ENCODE data around the gene CEP250.
"Not testable (repeated sequence)": the region's sequence is repeated elsewhere in the genome, so short reads cannot be mapped to it uniquely, and the experiment has no call there.

CEP250 gene

GRCh38 chr20:35497320-35497719 is 41.9 kb downstream of the CEP250 start:
- FAIRE-seq: no peak

GRCh38 chr20:35497780-35498189 is 42.4 kb downstream of the CEP250 start:
- no peak for FAIRE-seq

GRCh38 chr20:35499271-35499670 is 43.9 kb downstream of the CEP250 start:
- no peak for FAIRE-seq

DNA sequence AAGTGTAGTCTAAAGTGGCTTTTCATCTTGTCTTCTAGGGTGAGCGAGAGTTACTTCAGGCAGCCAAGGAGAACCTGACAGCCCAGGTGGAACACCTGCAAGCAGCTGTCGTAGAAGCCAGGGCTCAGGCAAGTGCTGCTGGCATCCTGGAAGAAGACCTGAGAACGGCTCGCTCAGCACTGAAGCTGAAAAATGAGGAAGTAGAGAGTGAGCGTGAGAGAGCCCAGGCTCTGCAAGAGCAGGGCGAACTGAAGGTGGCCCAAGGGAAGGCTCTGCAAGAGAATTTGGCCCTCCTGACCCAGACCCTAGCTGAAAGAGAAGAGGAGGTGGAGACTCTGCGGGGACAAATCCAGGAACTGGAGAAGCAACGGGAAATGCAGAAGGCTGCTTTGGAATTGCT is 47.0 kb downstream of the CEP250 start:
- FAIRE-seq: no peak

- no peak for FAIRE-seq
These were observed 47.9 kb downstream of the CEP250 start for GRCh38 chr20:35503281-35503680.

DNA sequence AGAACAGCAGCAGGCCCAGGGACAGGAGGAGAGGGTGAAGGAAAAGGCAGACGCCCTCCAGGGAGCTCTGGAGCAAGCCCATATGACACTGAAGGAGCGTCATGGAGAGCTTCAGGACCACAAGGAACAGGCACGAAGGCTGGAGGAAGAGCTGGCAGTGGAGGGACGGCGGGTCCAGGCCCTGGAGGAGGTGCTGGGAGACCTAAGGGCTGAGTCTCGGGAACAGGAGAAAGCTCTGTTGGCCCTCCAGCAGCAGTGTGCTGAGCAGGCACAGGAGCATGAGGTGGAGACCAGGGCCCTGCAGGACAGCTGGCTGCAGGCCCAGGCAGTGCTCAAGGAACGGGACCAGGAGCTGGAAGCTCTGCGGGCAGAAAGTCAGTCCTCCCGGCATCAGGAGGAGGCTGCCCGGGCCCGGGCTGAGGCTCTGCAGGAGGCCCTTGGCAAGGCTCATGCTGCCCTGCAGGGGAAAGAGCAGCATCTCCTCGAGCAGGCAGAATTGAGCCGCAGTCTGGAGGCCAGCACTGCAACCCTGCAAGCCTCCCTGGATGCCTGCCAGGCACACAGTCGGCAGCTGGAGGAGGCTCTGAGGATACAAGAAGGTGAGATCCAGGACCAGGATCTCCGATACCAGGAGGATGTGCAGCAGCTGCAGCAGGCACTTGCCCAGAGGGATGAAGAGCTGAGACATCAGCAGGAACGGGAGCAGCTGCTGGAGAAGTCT is 48.6 kb downstream of the CEP250 start:
- no peak for FAIRE-seq

DNA sequence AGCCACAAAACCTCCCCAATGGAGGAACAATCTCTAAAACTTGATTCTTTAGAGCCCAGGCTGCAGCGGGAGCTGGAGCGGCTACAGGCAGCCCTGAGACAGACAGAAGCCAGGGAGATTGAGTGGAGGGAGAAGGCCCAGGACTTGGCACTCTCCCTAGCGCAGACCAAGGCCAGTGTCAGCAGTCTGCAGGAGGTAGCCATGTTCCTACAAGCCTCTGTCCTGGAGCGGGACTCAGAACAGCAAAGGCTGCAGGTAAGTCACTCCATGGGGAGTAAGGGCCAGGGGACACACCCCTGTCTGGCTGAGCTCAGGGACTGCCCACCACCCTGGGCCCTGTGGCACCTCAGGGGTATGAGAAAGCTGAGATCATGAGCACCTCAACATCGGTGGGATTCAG is 49.4 kb downstream of the CEP250 start:
- no peak for FAIRE-seq

- no peak for FAIRE-seq
These were observed 50.8 kb downstream of the CEP250 start for GRCh38 chr20:35506179-35506578.

DNA sequence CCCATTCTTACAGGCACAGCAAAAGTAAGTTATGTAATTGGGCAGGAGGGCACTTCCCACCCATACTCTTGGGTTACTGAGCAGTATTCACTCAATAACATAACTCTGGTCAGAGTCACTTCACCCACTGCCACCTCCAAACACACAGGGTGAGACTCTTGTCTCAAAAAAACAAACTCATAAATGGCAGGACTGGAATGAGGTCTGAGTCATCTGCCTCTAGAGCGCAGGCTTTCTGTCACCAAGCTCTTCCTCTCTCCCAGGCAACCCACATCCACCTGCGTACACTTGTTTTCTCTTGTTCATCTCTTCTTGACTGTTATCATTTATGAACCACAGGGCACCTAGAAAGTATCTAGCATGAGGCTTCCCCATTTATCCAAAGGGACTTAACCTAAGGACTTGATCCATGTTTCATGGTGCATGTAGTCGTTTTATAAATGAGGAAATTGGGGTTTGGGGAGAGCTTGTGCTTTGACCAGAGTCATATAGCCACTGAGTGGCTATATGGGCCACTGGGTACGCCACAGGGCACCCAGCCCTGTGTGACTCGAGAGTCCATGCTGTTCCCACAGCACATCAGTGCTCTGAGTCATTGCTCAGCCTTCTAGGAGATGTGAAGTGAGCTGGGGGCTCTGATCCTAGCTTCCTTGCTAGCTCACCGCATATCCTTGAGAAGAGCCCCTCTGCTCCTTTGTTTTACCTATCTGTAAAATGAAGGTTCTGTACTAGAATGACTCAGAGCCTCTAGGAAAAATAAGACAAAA is 51.7 kb downstream of the CEP250 start:
- no peak for FAIRE-seq

DNA sequence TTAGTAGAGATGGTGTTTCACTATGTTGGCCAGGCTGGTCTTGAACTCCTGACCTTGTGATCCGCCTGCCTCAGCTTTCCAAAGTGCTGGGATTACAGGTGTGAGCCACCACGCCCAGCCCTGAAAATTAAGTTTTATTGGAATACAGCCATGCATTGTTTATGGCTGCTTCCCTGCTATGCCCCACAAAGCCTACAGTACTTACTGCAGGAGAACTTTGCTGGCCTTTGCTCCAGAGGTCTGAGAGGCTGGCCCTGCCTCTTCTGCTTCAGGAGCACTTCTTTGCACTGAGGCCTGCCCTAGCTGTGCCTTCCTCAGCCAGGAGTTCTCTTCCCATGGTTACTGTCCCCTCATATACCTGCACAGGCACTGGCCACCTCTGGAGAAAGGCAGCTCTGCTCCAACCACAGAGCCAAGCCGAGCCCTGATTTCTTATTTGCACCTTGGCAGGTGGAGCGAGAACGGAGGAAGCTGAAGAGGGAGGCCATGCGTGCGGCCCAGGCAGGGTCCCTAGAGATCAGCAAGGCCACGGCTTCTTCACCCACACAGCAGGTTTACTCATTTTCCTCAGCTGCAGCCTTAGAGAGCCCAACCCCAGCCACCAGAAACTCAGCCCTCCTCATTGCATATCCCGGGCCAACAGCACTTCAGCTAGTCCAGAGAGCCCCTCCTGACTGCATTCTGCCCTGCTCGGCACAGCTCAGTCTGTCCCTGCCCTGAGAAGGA is 53.3 kb downstream of the CEP250 start:
- FAIRE-seq: no peak

GRCh38 chr20:35510951-35511735 is 55.7 kb downstream of the CEP250 start:
- FAIRE-seq: no peak

GRCh38 chr20:35511814-35512420 is 56.5 kb downstream of the CEP250 start:
- FAIRE-seq: peak; percentile 73

DNA sequence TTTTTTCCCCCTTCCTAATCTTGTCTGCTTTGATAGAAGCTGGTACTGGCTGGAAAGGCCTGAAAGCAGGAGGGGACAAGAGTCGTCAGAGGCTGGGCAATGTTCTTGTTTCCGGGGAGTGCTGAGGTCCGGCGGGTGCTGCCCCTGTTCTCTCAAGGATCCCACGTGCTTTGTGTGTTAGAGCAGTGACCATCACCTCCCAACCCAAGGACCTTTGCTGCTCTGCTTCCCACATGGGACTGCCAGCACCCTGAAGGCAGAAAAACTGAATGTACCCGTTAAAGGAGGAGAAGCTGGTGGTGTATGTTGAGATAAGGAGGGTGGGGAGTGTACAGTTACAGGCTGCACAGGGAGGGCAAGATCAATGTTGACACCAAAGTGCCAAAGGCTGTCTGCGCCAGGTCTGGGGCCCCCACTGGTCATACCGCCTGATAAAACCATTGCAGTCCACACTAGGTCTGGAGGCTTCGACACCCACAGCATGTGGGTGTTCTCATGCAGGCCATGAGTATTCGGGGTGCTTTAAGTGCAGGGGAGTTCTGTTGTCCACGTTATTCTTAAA is 59.1 kb downstream of the CEP250 start:
- FAIRE-seq: no peak

GRCh38 chr20:35515341-35515740 is 59.9 kb downstream of the CEP250 start:
- FAIRE-seq: no peak

DNA sequence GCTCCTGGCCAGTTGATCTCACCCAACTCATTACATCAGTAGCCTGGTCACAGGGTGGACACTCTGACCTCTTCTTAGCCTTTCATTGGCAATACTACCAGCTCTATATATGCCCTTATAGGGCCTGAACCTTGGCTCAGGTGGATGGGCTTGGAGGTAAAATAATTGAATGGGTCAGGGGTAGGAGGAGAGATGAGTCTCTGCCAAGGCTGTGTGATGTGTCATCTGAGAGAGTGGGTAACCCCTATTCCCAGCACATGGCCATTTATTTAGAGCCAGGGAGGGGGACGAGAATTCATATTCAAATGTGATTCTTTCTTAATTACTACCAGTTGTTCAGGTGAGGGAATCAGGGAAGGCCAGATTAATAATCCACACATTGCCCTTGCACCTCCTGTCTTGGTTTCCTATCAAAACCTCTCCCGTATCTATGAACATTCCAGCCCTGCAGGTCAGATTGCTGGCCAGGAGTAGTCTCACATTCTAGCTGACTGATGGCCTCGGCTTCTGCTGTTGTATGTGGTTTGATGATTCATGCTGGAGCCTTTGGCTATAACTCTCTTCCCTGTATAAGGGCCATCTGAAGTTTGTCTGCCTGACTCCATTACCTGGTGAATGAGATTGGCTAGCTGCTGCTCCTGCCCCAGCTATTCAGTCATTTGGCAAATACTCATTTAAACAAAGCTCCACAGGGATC is 60.7 kb downstream of the CEP250 start:
- no peak for FAIRE-seq

DNA sequence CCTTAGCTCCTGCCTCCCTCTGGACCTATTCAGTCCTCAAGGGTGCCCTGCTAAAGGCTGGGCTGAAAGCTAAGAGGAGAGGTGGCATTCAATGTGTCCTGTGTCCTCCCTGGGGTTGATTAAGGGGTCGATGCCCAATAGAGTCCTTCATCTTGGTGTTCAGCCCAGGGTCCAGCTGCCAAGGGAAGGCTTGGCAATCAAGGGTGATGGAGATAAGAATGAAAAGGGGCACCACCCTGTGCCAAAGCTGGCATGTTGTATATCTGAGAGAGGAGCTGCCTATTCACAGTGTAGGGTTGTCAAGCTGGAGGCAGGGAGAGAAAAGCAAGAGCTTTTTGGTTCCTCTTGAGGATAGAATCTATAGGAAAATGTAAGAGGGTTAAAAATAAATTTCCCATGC is 61.7 kb downstream of the CEP250 start:
- FAIRE-seq: no peak

DNA sequence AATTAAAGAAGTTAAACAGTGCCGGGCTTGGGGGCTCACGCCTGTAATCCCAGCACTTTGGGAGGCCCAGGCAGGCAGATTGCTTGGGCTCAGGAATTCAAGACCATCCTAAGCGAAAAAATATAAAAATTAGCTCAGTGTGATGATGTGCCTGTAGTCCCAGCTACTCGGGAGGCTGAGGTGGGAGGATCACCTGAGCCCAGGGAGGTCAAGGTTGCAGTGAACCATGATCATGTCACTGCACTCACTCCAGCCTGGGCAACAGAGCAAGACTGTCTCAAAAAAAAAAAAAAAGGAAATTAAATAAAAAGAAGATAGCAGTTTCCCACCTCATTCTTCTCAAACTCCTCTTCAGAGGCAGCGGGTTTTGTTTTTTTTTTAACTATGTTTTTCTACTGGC is 62.4 kb downstream of the CEP250 start:
- not testable (repeated sequence) for FAIRE-seq

- no peak for FAIRE-seq
These were observed 63.6 kb downstream of the CEP250 start for GRCh38 chr20:35518955-35519354.

DNA sequence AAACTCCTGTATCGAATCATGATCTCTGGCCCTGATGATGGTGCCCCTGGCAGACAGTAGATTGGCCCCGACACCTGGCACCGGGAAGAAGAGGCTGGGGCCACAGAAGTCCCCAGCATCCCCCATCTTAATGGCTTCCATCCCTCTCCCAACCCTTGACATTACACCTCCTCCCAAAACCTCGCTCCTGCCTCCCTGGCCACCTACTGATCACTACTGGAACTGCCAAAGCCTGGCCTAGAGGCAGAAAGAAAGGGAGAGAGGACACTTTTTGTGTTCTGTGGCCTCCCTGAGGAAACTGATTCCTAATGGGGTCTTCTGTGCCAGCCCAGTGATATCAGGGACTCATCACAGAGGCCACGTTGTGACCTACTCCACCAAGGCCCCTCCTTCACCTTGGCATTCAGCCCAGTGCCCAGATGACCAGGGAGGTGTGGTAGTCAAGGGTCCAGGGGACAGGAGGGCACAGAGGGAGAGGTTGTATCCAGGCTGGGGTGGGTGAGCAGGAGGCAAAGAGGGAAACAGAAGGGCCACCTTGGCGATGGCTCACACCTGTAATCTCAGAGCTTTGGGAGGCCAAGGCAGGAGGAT is 68.0 kb downstream of the CEP250 start:
- no peak for FAIRE-seq

GRCh38 chr20:35525639-35526038 is 70.2 kb downstream of the CEP250 start:
- no peak for FAIRE-seq

- no peak for FAIRE-seq
These were observed 71.8 kb downstream of the CEP250 start for GRCh38 chr20:35527122-35527769.

All from A204.1 (cell line).